Transverse colon (tissue), 4 donors: ENCODE results near the gene SPIRE1. TPM values are rescaled to one million over a fixed set of nuclear protein-coding genes. Genes with fewer than 3 reads are reported as not detected.

Source experiments
- DNase-seq: peaks from one replicate; pipeline ENCODE4 v3.0.0-alpha.2; 2019
- H3K27ac ChIP-seq, 4 donors: fragments of 200-600 bp; sonication (generic); 2 replicates each; pipeline ENCODE4 v1.5.1; 2016 to 2018; ENCODE audit warnings: inconsistent platforms in 4 of 4
- H3K27me3 ChIP-seq: fragments of 200-600 bp; sonication (generic); 2 replicates; pipeline ENCODE4 v1.5.1; 2017; ENCODE audit warnings: inconsistent platforms
- H3K36me3 ChIP-seq, 4 donors: fragments of 200-600 bp; sonication (generic); 2 replicates each; pipeline ENCODE4 v1.5.1; 2017 to 2019; ENCODE audit warnings: inconsistent platforms in 4 of 4
- H3K4me1 ChIP-seq, 4 donors: fragments of 200-600 bp; sonication (generic); 2 replicates each; pipeline ENCODE4 v1.5.1; 2017 to 2020; ENCODE audit warnings: inconsistent platforms in 4 of 4
- H3K4me3 ChIP-seq, 4 donors: fragments of 200-600 bp; sonication (generic); 1 replicate in 1 of 4; 2 replicates in 3 of 4; pipeline versions ENCODE4 v1.5.1 to v1.6.1; 2017 to 2019; ENCODE audit warnings: inconsistent platforms in 4 of 4
- H3K9me3 ChIP-seq, 2 donors: fragments of 200-600 bp; sonication (generic); 2 replicates each; pipeline ENCODE4 v1.5.1; 2017 to 2019; ENCODE audit warnings: inconsistent platforms in 2 of 2
- CTCF ChIP-seq, 5 experiments: fragments of 200-600 bp in 3 of 5; fragments of 450-650 bp in 2 of 5; sonication (generic) in 3 of 5; IDR thresholded peaks; 1 replicate in 2 of 5; 2 replicates in 3 of 5; pipeline ENCODE4 v1.5.1; 2016 to 2017; ENCODE audit warnings: antibody characterized with exemption in 5 of 5, inconsistent platforms in 3 of 5, mild to moderate bottlenecking in 2 of 5, moderate library complexity in 1 of 5
- EP300 ChIP-seq: sonication (generic); formaldehyde crosslinking; IDR thresholded peaks from one replicate; pipeline ENCODE4 v1.6.1; 2017; ENCODE audit warnings: antibody characterized with exemption, low read depth
- POLR2A ChIP-seq: fragments of 450-650 bp; IDR thresholded peaks from one replicate; pipeline ENCODE4 v1.6.1; 2016; ENCODE audit warnings: antibody characterized with exemption, mild to moderate bottlenecking, moderate library complexity
- POLR2AphosphoS5 ChIP-seq, 3 donors: sonication (generic); formaldehyde crosslinking; IDR thresholded peaks; one replicate each; pipeline ENCODE4 v1.6.1; 2016; ENCODE audit warnings: antibody characterized with exemption in 3 of 3
- WGBS, 2 donors: methylation state at CpG; one replicate each; pipeline ENCODE4 v1.1.5; 2018; ENCODE audit warnings: low coverage in 1 of 2; 5-methylcytosine and 5-hydroxymethylcytosine counted together
- in situ Hi-C, 4 donors: fragments of 200-750 bp; cut with MboI; loops; one replicate each; pipeline versions ENCODE4 v1.15.0 to v1.15.1; 2017; ENCODE audit warnings: low sequenced_read_pairs in 3 of 4, low pct_ligation_motif_present in 1 of 4, low pct_unique_long_range_greater_than_20kb in 1 of 4
- intact Hi-C: fragments of 100-400 bp; cut with DNase I; formaldehyde crosslinking; loops from one replicate; pipeline ENCODE4 v1.15.1; 2023; ENCODE audit warnings: low total_unique reads
- total RNA-seq, 4 donors: library from RNA; depleted of rRNA; stranded (reverse); fragments of >200 nt; gene quantifications; one replicate each; pipeline ENCODE4 v1.1.0, GENCODE V29; 2016

The SPIRE1 gene
- total RNA-seq, 4 donors from 2014 or later = 6.0 to 7.8 (median 6.8) TPM

DNA sequence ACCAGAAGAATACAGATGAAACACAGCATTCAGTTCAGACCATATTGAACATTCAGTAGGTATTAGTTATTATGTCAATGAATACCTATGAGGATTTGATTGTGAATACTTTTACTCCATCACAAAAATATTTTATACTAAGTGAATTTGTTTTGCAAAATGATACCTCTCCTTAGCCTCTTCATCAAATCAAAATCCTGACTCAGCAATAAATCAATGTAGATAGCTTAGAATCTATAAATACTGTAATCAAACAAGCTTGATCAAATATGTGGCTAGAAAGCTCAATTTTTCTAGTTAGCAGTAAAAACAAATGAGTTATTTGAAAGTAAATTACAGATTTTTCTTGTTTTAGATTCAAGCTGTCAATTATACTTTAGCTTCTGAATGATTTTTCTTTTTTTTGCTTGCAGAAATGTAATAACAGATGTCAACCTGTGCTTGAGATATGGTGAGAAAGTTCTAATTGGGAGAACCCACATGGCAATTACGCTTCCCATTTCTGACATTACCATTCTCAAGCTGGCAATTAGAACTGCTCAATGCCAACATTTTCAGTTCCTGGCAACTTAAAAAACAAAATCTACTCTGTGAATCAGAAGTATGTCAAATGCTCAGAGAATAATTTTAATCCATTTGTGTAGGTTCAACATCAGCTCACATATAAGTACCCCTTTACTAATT, 140.6 kb downstream of the SPIRE1 start:
- intact Hi-C loops = no loop called here

GRCh38 chr18:12516049-12516630, 141.8 kb downstream of the SPIRE1 start:
- intact Hi-C loops = no loop called here
- 71 to 76% methylated on average over 4 of the region's 4 CpGs for WGBS, 2 donors

More for the DNA sequence above, 140.6 kb downstream of the SPIRE1 start:
- no peak for DNase-seq
- no peaks in the 10 kb centered on the region for H3K36me3 ChIP-seq
- H3K4me1 ChIP-seq = peaks cover 0 to 11% (median 0%) of the 10 kb centered on the region in 4 donors
- no peaks in the 10 kb centered on the region for H3K9me3 ChIP-seq
- in situ Hi-C loops = no loop called here
- TF ChIP-seq POLR2AphosphoS5 (IDR thresholded peaks at IDR 0.05) (no peak), CTCF (IDR thresholded peaks at IDR 0.05) (no peak), EP300 (no peak), POLR2A (no peak)
- no peak overlapping the region for H3K4me3 ChIP-seq
- no peaks in the 10 kb centered on the region for H3K27me3 ChIP-seq
- WGBS, 2 donors = 67 to 94% methylated on average over 1 of the region's 1 CpG
- H3K27ac ChIP-seq = no peak overlapping the region

DNA sequence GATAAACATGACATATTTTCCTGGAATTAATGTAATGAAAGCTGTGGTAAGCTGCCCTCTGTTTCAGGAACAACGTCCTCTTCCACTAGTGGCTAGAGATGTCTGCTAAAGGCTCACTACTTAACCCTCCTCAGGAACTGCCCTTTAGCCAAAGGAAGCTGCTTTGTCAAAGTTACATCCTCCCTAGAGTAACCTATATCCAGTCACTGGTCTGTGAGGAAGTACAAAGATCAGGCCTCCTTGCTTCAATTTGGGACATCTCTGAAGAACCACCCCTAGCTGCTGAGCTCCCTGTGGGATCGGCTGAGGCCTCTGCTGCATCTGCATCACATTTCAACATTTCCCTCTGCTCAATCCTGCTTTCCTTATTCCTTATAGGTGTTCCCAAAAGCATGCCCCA, 142.4 kb downstream of the SPIRE1 start:
- no peaks in the 10 kb centered on the region for H3K9me3 ChIP-seq
- no peaks in the 10 kb centered on the region for H3K36me3 ChIP-seq
- H3K27ac ChIP-seq = no peak overlapping the region
- 80% methylated on average over 2 of the region's 2 CpGs for WGBS, 2 donors
- H3K27me3 ChIP-seq = no peaks in the 10 kb centered on the region
- intact Hi-C loops (no loop called here), in situ Hi-C loops (no loop called here)
- no peak overlapping the region for H3K4me3 ChIP-seq
- TF ChIP-seq CTCF (IDR thresholded peaks at IDR 0.05) (no peak), POLR2AphosphoS5 (IDR thresholded peaks at IDR 0.05) (no peak), EP300 (no peak), POLR2A (no peak)
- no peak for DNase-seq
- H3K4me1 ChIP-seq = peaks cover 0 to 11% (median 0%) of the 10 kb centered on the region in 4 donors

More at GRCh38 chr18:12516049-12516630, 141.8 kb downstream of the SPIRE1 start:
- in situ Hi-C loops = no loop called here
- no peaks in the 10 kb centered on the region for H3K27me3 ChIP-seq
- no peaks in the 10 kb centered on the region for H3K36me3 ChIP-seq
- no peak overlapping the region for H3K27ac ChIP-seq
- no peak for TF ChIP-seq EP300
- no peak for DNase-seq
- peaks cover 0 to 11% (median 0%) of the 10 kb centered on the region in 4 donors for H3K4me1 ChIP-seq
- H3K9me3 ChIP-seq = no peaks in the 10 kb centered on the region
- no peak overlapping the region for H3K4me3 ChIP-seq

DNA sequence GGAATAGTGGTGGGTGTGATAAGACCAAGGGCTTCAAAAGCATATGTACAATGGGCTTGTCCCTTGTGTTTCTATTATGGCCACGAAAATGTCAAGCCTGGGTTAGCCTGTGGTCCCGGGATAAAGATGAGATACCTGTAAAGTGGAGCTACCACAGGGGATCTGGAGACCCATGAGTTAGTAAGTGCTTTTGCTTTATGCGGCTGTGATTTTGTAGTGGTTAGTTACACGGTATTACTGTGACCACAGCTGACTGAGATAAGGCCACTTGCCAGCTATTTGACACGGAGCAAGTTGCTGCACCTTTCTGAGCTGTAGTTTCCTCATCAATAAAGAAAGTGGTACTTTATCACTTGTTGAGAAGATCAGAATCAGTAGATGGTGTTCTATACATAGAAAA, 150.9 kb downstream of the SPIRE1 start:
- H3K4me3 ChIP-seq = no peak overlapping the region
- H3K36me3 ChIP-seq = no peaks in the 10 kb centered on the region
- no peak for DNase-seq
- H3K4me1 ChIP-seq = no peaks in the 10 kb centered on the region
- TF ChIP-seq EP300 (no peak), POLR2AphosphoS5 (IDR thresholded peaks at IDR 0.05) (no peak), POLR2A (no peak), CTCF (IDR thresholded peaks at IDR 0.05) (no peak)
- no peaks in the 10 kb centered on the region for H3K27me3 ChIP-seq
- H3K27ac ChIP-seq = no peak overlapping the region
- intact Hi-C loops = no loop called here
- 77% methylated on average over 5 of the region's 5 CpGs; no CpG with 5 or more reads in 1 of the 2 donors for WGBS, 2 donors
- in situ Hi-C loops = no loop called here
- no peaks in the 10 kb centered on the region for H3K9me3 ChIP-seq
